Activated naive CD4-positive, alpha-beta T cell treated with anti-CD3 and anti-CD28 coated beads for 36 hours (primary cell): ENCODE measurements around the gene FYCO1. TPM values are rescaled to one million over a fixed set of nuclear protein-coding genes. Genes with fewer than 3 reads are reported as not detected.

Experiments used
- CTCF ChIA-PET: fragments of 350-600 bp; sonication (Branson Sonifier 250); formaldehyde crosslinking; loops from one replicate; lab custom pipeline; 2021; ENCODE audit warnings: antibody characterized with exemption; lab: Charles Lee
- DNase-seq: peaks from one replicate; pipeline ENCODE4 v3.0.0-alpha.2; 2020
- H3K27ac Mint-ChIP-seq: one replicate; pipeline ENCODE4 v1.8.0; 2021; ENCODE audit warnings: mild to moderate bottlenecking, mixed read lengths
- H3K27me3 Mint-ChIP-seq: one replicate; pipeline ENCODE4 v1.8.0; 2021; ENCODE audit warnings: low read depth, mixed read lengths
- H3K36me3 Mint-ChIP-seq: one replicate; pipeline ENCODE4 v1.8.0; 2021; ENCODE audit warnings: low read depth, mixed read lengths
- H3K4me1 Mint-ChIP-seq: one replicate; pipeline ENCODE4 v1.8.0; 2021; ENCODE audit warnings: low read depth, mixed read lengths
- H3K4me3 Mint-ChIP-seq: one replicate; pipeline ENCODE4 v1.8.0; 2021; ENCODE audit warnings: mild to moderate bottlenecking, moderate library complexity, mixed read lengths
- H3K9me3 Mint-ChIP-seq: one replicate; pipeline ENCODE4 v1.8.0; 2021; ENCODE audit warnings: mixed read lengths
- intact Hi-C: fragments of 100-400 bp; cut with micrococcal nuclease; formaldehyde crosslinking; loops from one replicate; pipeline ENCODE4 v1.15.1; 2023
- total RNA-seq, 2 experiments: library from RNA; stranded (reverse); gene quantifications; one replicate each; pipeline ENCODE4 v1.2.3, GENCODE V29; 2021

The FYCO1 gene
- total RNA-seq, 2 experiments from 2014 or later = 10.2 to 10.5 TPM

DNA sequence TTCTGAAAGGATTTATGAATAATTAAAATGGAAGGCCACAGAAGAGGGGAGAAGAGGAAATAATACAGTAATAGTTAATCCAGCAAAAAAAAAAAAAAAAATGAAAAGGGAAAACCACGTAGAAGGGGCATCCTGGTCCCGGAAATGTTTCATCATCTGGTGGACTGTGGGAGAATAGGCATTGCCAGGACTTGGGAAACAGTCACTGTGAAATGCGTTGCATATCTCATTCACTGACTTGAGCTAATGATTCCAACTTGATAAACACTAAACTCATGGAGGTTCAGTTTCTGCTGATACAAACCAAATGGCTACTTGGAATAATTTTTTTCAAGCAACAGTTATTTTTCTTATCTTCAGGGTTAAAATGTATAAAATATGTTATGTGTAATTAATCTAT is 28.5 kb upstream of the FYCO1 start:
- Mint-ChIP-seq H3K36me3 (no peaks in the 10 kb centered on the region), H3K4me3 (no peak overlapping the region), H3K9me3 (peaks cover 8% of the 10 kb centered on the region), H3K27ac (no peak overlapping the region), H3K4me1 (peaks cover 7% of the 10 kb centered on the region), H3K27me3 (peaks cover 3% of the 10 kb centered on the region)
- DNase-seq = no peak
- CTCF ChIA-PET = no interaction called here
- intact Hi-C loops = no loop called here

DNA sequence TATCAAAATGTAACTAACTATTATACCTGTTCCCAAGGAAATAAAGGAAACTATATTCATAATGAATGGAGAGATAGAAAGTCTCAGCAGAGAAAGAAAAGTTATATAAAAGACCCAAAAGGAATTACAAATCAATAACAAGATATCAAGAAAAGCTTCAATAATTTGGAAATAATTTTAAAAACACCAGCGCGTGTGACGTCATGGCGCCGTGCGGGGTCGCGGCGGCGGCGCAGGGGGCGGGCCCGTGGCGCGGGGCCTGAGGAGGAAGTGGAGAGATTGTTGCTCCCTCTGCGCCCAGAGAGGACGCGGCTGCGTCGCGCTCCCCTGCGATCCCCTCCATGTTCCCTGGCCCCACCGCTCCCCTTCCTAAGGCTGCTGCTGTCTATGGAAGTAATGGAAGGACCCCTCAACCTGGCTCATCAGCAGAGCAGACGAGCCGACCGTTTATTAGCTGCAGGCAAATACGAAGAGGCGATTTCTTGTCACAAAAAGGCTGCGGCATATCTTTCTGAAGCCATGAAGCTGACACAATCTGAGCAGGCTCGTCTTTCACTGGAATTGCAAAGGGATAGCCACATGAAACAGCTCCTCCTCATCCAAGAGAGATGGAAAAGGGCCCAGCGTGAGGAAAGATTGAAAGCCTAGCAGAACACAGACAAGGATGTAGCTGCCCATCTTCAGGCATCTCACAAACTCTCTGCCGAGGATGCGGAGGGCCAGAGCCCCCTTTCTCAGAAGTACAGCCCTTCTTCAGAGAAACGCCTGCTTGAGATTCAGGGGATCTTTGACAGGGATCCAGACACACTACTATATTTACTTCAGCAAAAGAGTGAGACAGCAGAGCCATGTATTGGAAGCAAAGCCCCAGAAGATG is 27.5 kb upstream of the FYCO1 start:
- Mint-ChIP-seq H3K9me3 (peaks cover 6% of the 10 kb centered on the region), H3K4me3 (no peak overlapping the region), H3K27ac (no peak overlapping the region), H3K27me3 (peaks cover 3% of the 10 kb centered on the region), H3K36me3 (no peaks in the 10 kb centered on the region), H3K4me1 (peaks cover 7% of the 10 kb centered on the region)
- intact Hi-C loops = no loop called here
- CTCF ChIA-PET = interaction anchor here (1.1 kb wide), 1 partner anchor 12 kb away, joined by 3 read pairs; no protein-coding TSS in a partner anchor
- no peak for DNase-seq

- CTCF ChIA-PET = no interaction called here
- Mint-ChIP-seq H3K4me3 (no peak overlapping the region), H3K27ac (no peak overlapping the region), H3K36me3 (no peaks in the 10 kb centered on the region), H3K9me3 (no peaks in the 10 kb centered on the region), H3K27me3 (peaks cover 3% of the 10 kb centered on the region), H3K4me1 (peaks cover 7% of the 10 kb centered on the region)
- no peak for DNase-seq
- intact Hi-C loops = no loop called here
Observed at GRCh38 chr3:46021516-46021915, 25.9 kb upstream of the FYCO1 start.

- Mint-ChIP-seq H3K4me1 (peaks cover 7% of the 10 kb centered on the region), H3K27ac (no peak overlapping the region), H3K36me3 (no peaks in the 10 kb centered on the region), H3K27me3 (peaks cover 3% of the 10 kb centered on the region), H3K9me3 (no peaks in the 10 kb centered on the region), H3K4me3 (no peak overlapping the region)
- intact Hi-C loops = no loop called here
- DNase-seq = no peak
- CTCF ChIA-PET = no interaction called here
Observed at GRCh38 chr3:46020766-46021510, 25.3 kb upstream of the FYCO1 start.

DNA sequence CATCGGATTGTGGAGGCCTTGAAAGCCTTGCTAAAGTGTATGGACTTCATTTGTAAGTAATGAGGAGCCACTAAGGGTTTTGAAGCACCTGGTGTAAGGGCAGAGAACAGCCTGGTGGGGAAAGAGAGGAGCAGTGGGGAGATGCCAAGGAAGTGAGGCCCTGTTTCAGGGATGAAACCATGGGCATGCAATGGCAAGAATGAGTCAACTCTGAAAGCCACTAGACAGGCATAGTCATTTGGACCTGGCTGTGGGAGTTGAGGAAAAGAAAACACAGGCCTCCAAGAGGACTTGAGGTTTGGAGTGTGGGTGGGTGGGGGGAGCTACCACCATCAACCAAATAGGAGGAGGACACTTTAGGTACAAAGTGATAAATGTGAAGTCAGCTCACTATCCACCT is 24.1 kb upstream of the FYCO1 start:
- H3K27ac Mint-ChIP-seq = no peak overlapping the region
- no peaks in the 10 kb centered on the region for H3K9me3 Mint-ChIP-seq
- peaks cover 3% of the 10 kb centered on the region for H3K27me3 Mint-ChIP-seq
- peaks cover 7% of the 10 kb centered on the region for H3K4me1 Mint-ChIP-seq
- no peaks in the 10 kb centered on the region for H3K36me3 Mint-ChIP-seq
- intact Hi-C loops = no loop called here
- DNase-seq = peak; percentile 44
- H3K4me3 Mint-ChIP-seq = no peak overlapping the region
- CTCF ChIA-PET = no interaction called here

GRCh38 chr3:46017720-46018119 is 22.1 kb upstream of the FYCO1 start:
- CTCF ChIA-PET = interaction anchor here (0.7 to 0.8 kb wide), 2 partner anchors 30 to 62 kb away, joined by 3 read pairs; no protein-coding TSS in a partner anchor
- H3K4me3 Mint-ChIP-seq = no peak overlapping the region
- intact Hi-C loops = no loop called here
- H3K36me3 Mint-ChIP-seq = no peaks in the 10 kb centered on the region
- peaks cover 7% of the 10 kb centered on the region for H3K4me1 Mint-ChIP-seq
- peaks cover 3% of the 10 kb centered on the region for H3K27me3 Mint-ChIP-seq
- no peak for DNase-seq
- no peak overlapping the region for H3K27ac Mint-ChIP-seq
- no peaks in the 10 kb centered on the region for H3K9me3 Mint-ChIP-seq

DNA sequence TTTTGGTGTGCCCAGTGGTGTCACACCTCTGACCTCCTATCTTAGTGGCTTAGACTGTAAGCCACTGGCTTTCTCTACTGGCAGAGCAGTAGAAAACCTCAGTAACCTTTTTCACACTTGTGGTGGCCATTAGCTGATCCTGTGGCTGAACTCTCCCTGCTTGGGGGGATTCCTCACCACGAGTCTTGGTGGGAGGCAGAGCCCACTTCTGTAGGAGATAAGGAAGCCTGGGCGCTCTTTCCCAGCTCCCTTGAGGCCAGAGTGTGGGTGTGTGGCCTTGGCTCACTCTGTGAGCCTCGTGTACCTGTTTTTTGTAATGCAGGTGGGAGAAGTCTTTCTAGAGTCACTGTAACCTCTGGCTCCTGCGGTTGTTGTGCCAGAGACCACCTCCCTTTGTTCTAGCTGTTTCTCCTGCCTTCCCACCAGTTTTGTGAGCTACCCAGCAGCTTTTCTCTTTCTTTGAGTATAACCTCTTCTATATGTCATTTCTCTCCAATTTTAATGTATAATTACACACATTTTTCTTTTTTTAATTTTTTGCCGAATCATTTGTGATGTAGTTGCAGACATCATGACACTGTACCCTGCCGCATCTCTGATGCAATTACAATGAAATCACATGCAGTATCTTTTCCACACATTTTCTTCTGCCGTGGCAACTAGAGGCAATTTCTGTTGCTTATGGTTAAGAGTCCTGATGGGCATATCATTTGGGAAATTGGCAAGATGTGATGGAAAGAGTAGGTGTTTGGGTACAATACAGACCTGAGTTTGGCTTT is 17.9 kb upstream of the FYCO1 start:
- H3K4me3 Mint-ChIP-seq = no peak overlapping the region
- CTCF ChIA-PET = no interaction called here
- intact Hi-C loops = no loop called here
- no peaks in the 10 kb centered on the region for H3K9me3 Mint-ChIP-seq
- peaks cover 6% of the 10 kb centered on the region for H3K4me1 Mint-ChIP-seq
- H3K36me3 Mint-ChIP-seq = no peaks in the 10 kb centered on the region
- H3K27me3 Mint-ChIP-seq = no peaks in the 10 kb centered on the region
- H3K27ac Mint-ChIP-seq = no peak overlapping the region
- DNase-seq = no peak

DNA sequence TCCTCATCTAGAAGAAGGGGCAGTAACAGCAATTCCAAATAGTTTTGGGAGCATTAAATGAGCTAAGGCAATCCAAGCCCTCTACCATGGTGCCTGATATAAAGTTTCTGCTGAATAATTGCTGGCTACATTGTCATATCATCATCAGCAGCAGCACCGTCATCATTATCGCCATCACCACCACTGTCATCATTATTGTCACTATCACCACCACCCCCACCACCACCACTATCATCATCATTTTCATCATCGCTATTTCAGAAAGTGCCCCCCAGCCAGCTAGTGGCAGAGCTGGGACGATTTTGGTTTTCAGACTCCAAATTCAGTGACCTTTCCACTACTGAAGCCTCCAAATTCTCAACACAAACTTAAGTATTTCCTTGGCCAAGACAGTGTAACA is 16.6 kb upstream of the FYCO1 start:
- Mint-ChIP-seq H3K4me1 (peaks cover 6% of the 10 kb centered on the region), H3K36me3 (no peaks in the 10 kb centered on the region), H3K9me3 (no peaks in the 10 kb centered on the region), H3K4me3 (no peak overlapping the region), H3K27ac (no peak overlapping the region), H3K27me3 (no peaks in the 10 kb centered on the region)
- intact Hi-C loops = no loop called here
- DNase-seq = no peak
- CTCF ChIA-PET = interaction anchor here (0.6 to 2.0 kb wide), 2 partner anchors 53 to 70 kb away, joined by 3 to 5 read pairs; no protein-coding TSS in a partner anchor

DNA sequence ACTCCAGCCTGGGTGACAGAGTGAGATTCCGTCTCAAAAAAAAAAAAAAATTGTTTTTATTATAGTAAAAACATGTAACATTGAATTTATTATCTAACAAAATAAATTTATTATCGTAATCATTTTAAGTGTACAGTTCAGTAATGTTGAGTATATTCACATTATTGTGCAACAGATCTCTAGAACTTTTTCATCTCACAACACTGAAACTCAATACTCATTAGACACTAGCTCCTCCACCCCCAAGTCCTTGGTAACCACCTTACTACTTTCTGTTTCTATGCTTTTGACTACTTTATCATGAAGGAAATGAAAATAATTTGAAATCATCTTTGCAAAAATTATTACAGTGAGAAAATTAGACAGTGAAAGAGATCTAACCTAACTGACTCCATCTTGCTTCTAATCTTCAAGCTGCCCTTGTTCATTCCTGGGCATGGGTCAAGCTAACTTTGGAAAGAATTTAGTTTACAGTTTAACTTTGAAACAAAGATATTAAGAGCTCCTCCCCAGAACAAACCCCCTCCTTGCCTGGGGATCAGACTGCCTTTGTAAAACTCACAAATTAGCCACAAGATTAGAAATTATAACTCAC is 15.0 kb upstream of the FYCO1 start:
- Mint-ChIP-seq H3K27me3 (no peaks in the 10 kb centered on the region), H3K36me3 (no peaks in the 10 kb centered on the region), H3K4me1 (peaks cover 6% of the 10 kb centered on the region), H3K4me3 (no peak overlapping the region), H3K27ac (no peak overlapping the region), H3K9me3 (no peaks in the 10 kb centered on the region)
- no peak for DNase-seq
- CTCF ChIA-PET = interaction anchor here (0.6 to 2.0 kb wide), 8 partner anchors 10 to 68 kb away, joined by 3 to 8 read pairs (median 4); no protein-coding TSS in a partner anchor
- intact Hi-C loops = no loop called here

- intact Hi-C loops = no loop called here
- Mint-ChIP-seq H3K27me3 (no peaks in the 10 kb centered on the region), H3K9me3 (no peaks in the 10 kb centered on the region), H3K27ac (no peak overlapping the region), H3K4me1 (peaks cover 6% of the 10 kb centered on the region), H3K36me3 (no peaks in the 10 kb centered on the region), H3K4me3 (no peak overlapping the region)
- CTCF ChIA-PET = no interaction called here
- DNase-seq = no peak
Observed at GRCh38 chr3:46008058-46008457, 12.4 kb upstream of the FYCO1 start.

DNA sequence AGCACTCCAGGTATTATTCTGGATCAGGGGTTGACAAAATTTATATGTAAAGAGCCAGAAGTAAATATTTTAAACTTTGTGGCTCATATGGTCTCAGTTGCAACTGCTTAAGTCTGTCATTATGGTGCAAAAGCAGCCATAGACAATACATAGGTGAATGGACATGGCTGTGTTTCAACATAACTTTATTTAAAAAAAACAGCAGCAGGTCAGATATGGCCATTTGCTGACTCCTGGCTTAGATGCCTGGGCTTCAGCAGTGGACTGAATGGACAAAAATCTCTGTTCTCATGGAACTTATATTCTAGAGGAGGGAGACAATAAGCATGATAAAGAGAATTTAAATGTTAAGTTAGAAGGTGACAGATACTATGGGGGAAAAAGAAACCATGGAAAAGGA is 11.7 kb upstream of the FYCO1 start:
- Mint-ChIP-seq H3K9me3 (no peaks in the 10 kb centered on the region), H3K27ac (no peak overlapping the region), H3K4me1 (peaks cover 6% of the 10 kb centered on the region), H3K4me3 (no peak overlapping the region), H3K27me3 (no peaks in the 10 kb centered on the region), H3K36me3 (no peaks in the 10 kb centered on the region)
- no peak for DNase-seq
- intact Hi-C loops = no loop called here
- CTCF ChIA-PET = no interaction called here
